Activated CD4-positive, alpha-beta T cell treated with anti-CD3 and anti-CD28 coated beads, Interleukin-2, amount 10 ng/mL, durations not matched to agents 24 days and 14 days (primary cell): Measurements from ENCODE around the gene AGBL4. TPM values are rescaled to one million over a fixed set of nuclear protein-coding genes. Genes with fewer than 3 reads are reported as not detected.

Experiments used
- DNase-seq: peaks from one replicate; pipeline ENCODE4 v3.0.0; 2022
- H3K27ac Mint-ChIP-seq: one replicate; pipeline ENCODE4 v1.8.0; 2022; ENCODE audit warnings: mild to moderate bottlenecking, mixed read lengths
- H3K27me3 Mint-ChIP-seq: one replicate; pipeline ENCODE4 v1.8.0; 2022; ENCODE audit warnings: mixed read lengths
- H3K36me3 Mint-ChIP-seq: one replicate; pipeline ENCODE4 v1.8.0; 2022; ENCODE audit warnings: low read depth, mild to moderate bottlenecking, mixed read lengths
- H3K4me1 Mint-ChIP-seq: one replicate; pipeline ENCODE4 v1.8.0; 2021; ENCODE audit warnings: mixed read lengths
- H3K4me3 Mint-ChIP-seq: one replicate; pipeline ENCODE4 v1.8.0; 2022; ENCODE audit warnings: mild to moderate bottlenecking, moderate library complexity, mixed read lengths
- H3K9me3 Mint-ChIP-seq: one replicate; pipeline ENCODE4 v1.8.0; 2021; ENCODE audit warnings: mixed read lengths
- intact Hi-C: fragments of 100-400 bp; cut with micrococcal nuclease; formaldehyde crosslinking; loops from one replicate; pipeline ENCODE4 v1.15.1; 2023
- total RNA-seq: library from RNA; stranded (reverse); gene quantifications from 2 replicates; pipeline ENCODE4 v1.2.3, GENCODE V29; 2022

The AGBL4 gene
- total RNA-seq, 1 donor from 2014 or later = not detected

GRCh38 chr1:48603222-48603621 is 1420.5 kb downstream of the AGBL4 start:
- no peaks in the 10 kb centered on the region for H3K4me1 Mint-ChIP-seq
- peaks cover 7% of the 10 kb centered on the region for H3K27me3 Mint-ChIP-seq
- DNase-seq = no peak
- no peaks in the 10 kb centered on the region for H3K9me3 Mint-ChIP-seq
- intact Hi-C loops = no loop called here
- no peak overlapping the region for H3K4me3 Mint-ChIP-seq
- no peaks in the 10 kb centered on the region for H3K36me3 Mint-ChIP-seq
- H3K27ac Mint-ChIP-seq = no peak overlapping the region

- H3K9me3 Mint-ChIP-seq = no peaks in the 10 kb centered on the region
- peaks cover 7% of the 10 kb centered on the region for H3K27me3 Mint-ChIP-seq
- H3K27ac Mint-ChIP-seq = no peak overlapping the region
- no peak overlapping the region for H3K4me3 Mint-ChIP-seq
- no peaks in the 10 kb centered on the region for H3K36me3 Mint-ChIP-seq
- DNase-seq = no peak
- no peaks in the 10 kb centered on the region for H3K4me1 Mint-ChIP-seq
- intact Hi-C loops = no loop called here
Observed at GRCh38 chr1:48602349-48602748, 1421.4 kb downstream of the AGBL4 start.

- Mint-ChIP-seq H3K4me3 (no peak overlapping the region), H3K9me3 (no peaks in the 10 kb centered on the region), H3K27ac (no peak overlapping the region), H3K36me3 (no peaks in the 10 kb centered on the region), H3K4me1 (no peaks in the 10 kb centered on the region), H3K27me3 (peaks cover 6% of the 10 kb centered on the region)
- intact Hi-C loops = no loop called here
- DNase-seq = no peak
Observed at GRCh38 chr1:48600182-48600581, 1423.6 kb downstream of the AGBL4 start.

GRCh38 chr1:48597663-48598062 is 1426.1 kb downstream of the AGBL4 start:
- intact Hi-C loops = no loop called here
- Mint-ChIP-seq H3K4me3 (no peak overlapping the region), H3K36me3 (no peaks in the 10 kb centered on the region), H3K27ac (no peak overlapping the region), H3K4me1 (no peaks in the 10 kb centered on the region), H3K27me3 (peaks cover 4% of the 10 kb centered on the region), H3K9me3 (no peaks in the 10 kb centered on the region)
- no peak for DNase-seq

GRCh38 chr1:48596046-48596445 is 1427.7 kb downstream of the AGBL4 start:
- no peak overlapping the region for H3K27ac Mint-ChIP-seq
- intact Hi-C loops = no loop called here
- H3K4me3 Mint-ChIP-seq = no peak overlapping the region
- H3K36me3 Mint-ChIP-seq = no peaks in the 10 kb centered on the region
- no peaks in the 10 kb centered on the region for H3K9me3 Mint-ChIP-seq
- H3K4me1 Mint-ChIP-seq = no peaks in the 10 kb centered on the region
- DNase-seq = no peak
- H3K27me3 Mint-ChIP-seq = peaks cover 1% of the 10 kb centered on the region

GRCh38 chr1:48595613-48596012 is 1428.1 kb downstream of the AGBL4 start:
- H3K27ac Mint-ChIP-seq = no peak overlapping the region
- no peaks in the 10 kb centered on the region for H3K36me3 Mint-ChIP-seq
- intact Hi-C loops = no loop called here
- no peaks in the 10 kb centered on the region for H3K9me3 Mint-ChIP-seq
- no peak overlapping the region for H3K4me3 Mint-ChIP-seq
- peaks cover 1% of the 10 kb centered on the region for H3K27me3 Mint-ChIP-seq
- H3K4me1 Mint-ChIP-seq = no peaks in the 10 kb centered on the region
- DNase-seq = no peak

GRCh38 chr1:48592330-48592729 is 1431.4 kb downstream of the AGBL4 start:
- Mint-ChIP-seq H3K36me3 (no peaks in the 10 kb centered on the region), H3K4me1 (no peaks in the 10 kb centered on the region), H3K27ac (no peak overlapping the region), H3K9me3 (no peaks in the 10 kb centered on the region), H3K27me3 (peaks cover 3% of the 10 kb centered on the region), H3K4me3 (no peak overlapping the region)
- intact Hi-C loops = no loop called here
- no peak for DNase-seq

- intact Hi-C loops = no loop called here
- H3K36me3 Mint-ChIP-seq = no peaks in the 10 kb centered on the region
- H3K27ac Mint-ChIP-seq = no peak overlapping the region
- DNase-seq = no peak
- peaks cover 5% of the 10 kb centered on the region for H3K27me3 Mint-ChIP-seq
- no peaks in the 10 kb centered on the region for H3K4me1 Mint-ChIP-seq
- no peaks in the 10 kb centered on the region for H3K9me3 Mint-ChIP-seq
- no peak overlapping the region for H3K4me3 Mint-ChIP-seq
Observed at GRCh38 chr1:48591181-48591580, 1432.6 kb downstream of the AGBL4 start.

GRCh38 chr1:48588061-48588460 is 1435.7 kb downstream of the AGBL4 start:
- no peak overlapping the region for H3K27ac Mint-ChIP-seq
- intact Hi-C loops = no loop called here

GRCh38 chr1:48582408-48582807 is 1441.3 kb downstream of the AGBL4 start:
- Mint-ChIP-seq H3K4me1 (no peaks in the 10 kb centered on the region), H3K27me3 (peaks cover 7% of the 10 kb centered on the region), H3K4me3 (no peak overlapping the region), H3K27ac (no peak overlapping the region), H3K36me3 (no peaks in the 10 kb centered on the region), H3K9me3 (no peaks in the 10 kb centered on the region)
- intact Hi-C loops = no loop called here
- no peak for DNase-seq

More at GRCh38 chr1:48588061-48588460, 1435.7 kb downstream of the AGBL4 start:
- H3K27me3 Mint-ChIP-seq = peaks cover 10% of the 10 kb centered on the region
- no peaks in the 10 kb centered on the region for H3K9me3 Mint-ChIP-seq
- no peaks in the 10 kb centered on the region for H3K36me3 Mint-ChIP-seq
- no peak overlapping the region for H3K4me3 Mint-ChIP-seq
- no peak for DNase-seq
- H3K4me1 Mint-ChIP-seq = no peaks in the 10 kb centered on the region

GRCh38 chr1:48581270-48581669 is 1442.5 kb downstream of the AGBL4 start:
- intact Hi-C loops = no loop called here
- H3K4me1 Mint-ChIP-seq = no peaks in the 10 kb centered on the region
- H3K4me3 Mint-ChIP-seq = no peak overlapping the region
- H3K27me3 Mint-ChIP-seq = peaks cover 6% of the 10 kb centered on the region
- H3K36me3 Mint-ChIP-seq = no peaks in the 10 kb centered on the region
- no peak for DNase-seq
- no peaks in the 10 kb centered on the region for H3K9me3 Mint-ChIP-seq
- no peak overlapping the region for H3K27ac Mint-ChIP-seq

- no peaks in the 10 kb centered on the region for H3K4me1 Mint-ChIP-seq
- no peak overlapping the region for H3K27ac Mint-ChIP-seq
- H3K27me3 Mint-ChIP-seq = peaks cover 5% of the 10 kb centered on the region
- H3K9me3 Mint-ChIP-seq = no peaks in the 10 kb centered on the region
- no peaks in the 10 kb centered on the region for H3K36me3 Mint-ChIP-seq
- intact Hi-C loops = no loop called here
- H3K4me3 Mint-ChIP-seq = no peak overlapping the region
- DNase-seq = no peak
Observed at GRCh38 chr1:48576565-48576964, 1447.2 kb downstream of the AGBL4 start.

GRCh38 chr1:48572646-48573258 is 1451.0 kb downstream of the AGBL4 start:
- Mint-ChIP-seq H3K4me1 (no peaks in the 10 kb centered on the region), H3K9me3 (no peaks in the 10 kb centered on the region), H3K27ac (no peak overlapping the region), H3K4me3 (no peak overlapping the region), H3K36me3 (no peaks in the 10 kb centered on the region), H3K27me3 (peaks cover 5% of the 10 kb centered on the region)
- intact Hi-C loops = no loop called here
- DNase-seq = no peak

GRCh38 chr1:48572134-48572533 is 1451.6 kb downstream of the AGBL4 start:
- intact Hi-C loops = no loop called here
- Mint-ChIP-seq H3K36me3 (no peaks in the 10 kb centered on the region), H3K4me3 (no peak overlapping the region), H3K27me3 (peaks cover 5% of the 10 kb centered on the region), H3K9me3 (no peaks in the 10 kb centered on the region), H3K4me1 (no peaks in the 10 kb centered on the region), H3K27ac (no peak overlapping the region)
- DNase-seq = no peak

- H3K9me3 Mint-ChIP-seq = no peaks in the 10 kb centered on the region
- no peak overlapping the region for H3K27ac Mint-ChIP-seq
- H3K4me1 Mint-ChIP-seq = no peaks in the 10 kb centered on the region
- H3K27me3 Mint-ChIP-seq = peaks cover 5% of the 10 kb centered on the region
- no peaks in the 10 kb centered on the region for H3K36me3 Mint-ChIP-seq
- no peak for DNase-seq
- no peak overlapping the region for H3K4me3 Mint-ChIP-seq
- intact Hi-C loops = no loop called here
Observed at GRCh38 chr1:48571303-48571987, 1452.3 kb downstream of the AGBL4 start.
